Measurements from ENCODE around the gene CMTM7. TPM values are rescaled to one million over a fixed set of nuclear protein-coding genes. Genes with fewer than 3 reads are reported as not detected.

The CMTM7 gene
- total and polyA plus RNA-seq, 2 of the 8 experiments (the other 6 are each of a cell fraction or from before 2014, with no cell fraction given), result 33.3 to 65.8 TPM

- no peak overlapping the region for H2BK15ac ChIP-seq (ENCODE audit: low read length)
- no peaks in the 10 kb centered on the region for H4K20me1 ChIP-seq (replicated peaks in 1 of 2; ENCODE audit: control insufficient read depth in 1 of 2, insufficient read depth in 2 of 2, low read length in 2 of 2)
- no peak overlapping the region for H4K5ac ChIP-seq (ENCODE audit: insufficient read length, low read depth, low read length)
- no peak overlapping the region for H2BK12ac ChIP-seq (ENCODE audit: low read depth, low read length)
- no peak overlapping the region for H3K4me3 ChIP-seq (ENCODE audit: extremely low read depth in 1 of 4, insufficient read depth in 2 of 4, low read depth in 3 of 4, low read length in 4 of 4)
- no peak overlapping the region for H2BK120ac ChIP-seq (replicated peaks; ENCODE audit: low read depth, low read length)
- FAIRE-seq (no peak), DNase-seq (ENCODE audit: low read depth in 1 of 2, low spot score in 2 of 2) (no peak)
- H3K18ac ChIP-seq (ENCODE audit: extremely low read depth, low read length), result no peak overlapping the region
- peaks cover 2 to 9% (median 6%) of the 10 kb centered on the region in 4 experiments; a peak in 6 of 7 replicates for H3K4me1 ChIP-seq (replicated peaks in 1 of 4; ENCODE audit: control insufficient read depth in 3 of 4, insufficient read depth in 4 of 4, low read length in 3 of 4)
- no peaks in the 10 kb centered on the region; a peak in 1 of 8 replicates for H3K36me3 ChIP-seq (ENCODE audit: control insufficient read depth in 2 of 4, insufficient read depth in 4 of 4, low read length in 3 of 4)
- H3K79me1 ChIP-seq (ENCODE audit: low read depth, low read length), result peaks cover 4% of the 10 kb centered on the region
- H2BK5ac ChIP-seq (ENCODE audit: low read depth, low read length), result no peak overlapping the region
- H3K4me2 ChIP-seq (ENCODE audit: insufficient read depth in 1 of 2, low read depth in 2 of 2, low read length in 2 of 2), result no peak overlapping the region
- no peak overlapping the region for H3K4ac ChIP-seq (replicated peaks; ENCODE audit: insufficient read length, low read depth, low read length)
- no peak overlapping the region for H3K27ac ChIP-seq (ENCODE audit: low read depth, low read length)
- H3K14ac ChIP-seq (ENCODE audit: insufficient read length), result no peak overlapping the region
- no peak overlapping the region for H3K23ac ChIP-seq (ENCODE audit: insufficient read length)
- ChIA-PET POLR2A (ENCODE audit: partially characterized antibody) (interaction anchor here (1.5 kb wide), 1 partner anchor 63 kb away, joined by 3 read pairs; no protein-coding TSS in a partner anchor), CTCF (ENCODE audit: partially characterized antibody) (interaction anchor here (0.7 to 1.8 kb wide), 4 partner anchors 10 to 227 kb away, joined by 4 to 6 read pairs (median 5); no protein-coding TSS in a partner anchor)
- no peaks in the 10 kb centered on the region for H3K9me3 ChIP-seq (ENCODE audit: insufficient read depth in 2 of 2, low read depth in 1 of 2, low read length in 1 of 2)
- H3K56ac ChIP-seq (replicated peaks; ENCODE audit: insufficient read length, low read depth, low read length), result no peak overlapping the region
- H4K91ac ChIP-seq (replicated peaks; ENCODE audit: insufficient read length, low read length), result no peak overlapping the region
- no peak for TF ChIP-seq MAFK (IDR thresholded peaks at IDR 0.05; ENCODE audit: low read depth, low read length)
- TF ChIP-seq SIN3A (conservative IDR thresholded peaks at IDR 0.05 in 1 of 2, IDR thresholded peaks at IDR 0.05 in 1 of 2; ENCODE audit: low read depth in 1 of 2, low read length in 2 of 2), result no peak
- no peak for TF ChIP-seq CHD2 (IDR thresholded peaks at IDR 0.05; ENCODE audit: low read length)
- no peak for TF ChIP-seq JUND (IDR thresholded peaks at IDR 0.05; ENCODE audit: low read length)
- TF ChIP-seq SIRT6 (IDR thresholded peaks at IDR 0.05; ENCODE audit: low read length), result no peak
- no peak for TF ChIP-seq RFX5 (IDR thresholded peaks at IDR 0.05; ENCODE audit: borderline replicate concordance, low read depth, low read length)
- TF ChIP-seq BACH1 (IDR thresholded peaks at IDR 0.05; ENCODE audit: low read length), result no peak
- TF ChIP-seq SAP30 (IDR thresholded peaks at IDR 0.05; ENCODE audit: insufficient read depth, insufficient replicate concordance, low read length), result no peak
- no peak for TF ChIP-seq TAF7 (optimal IDR thresholded peaks at IDR 0.05; ENCODE audit: borderline replicate concordance, low read depth, low read length)
- WGBS, 2 experiments (ENCODE audit: extremely low coverage in 1 of 2, insufficient coverage in 1 of 2, insufficient read length in 1 of 2, insufficient replicate concordance in 2 of 2, low coverage in 1 of 2, low lambda C conversion rate in 2 of 2, missing lambda C conversion rate in 1 of 2), result 92% methylated on average over 1 of the region's 1 CpG; no CpG with 5 or more reads in 1 of the 2 experiments
- H2BK20ac ChIP-seq (ENCODE audit: low read length), result no peak overlapping the region
- H3K27me3 ChIP-seq (replicated peaks in 1 of 4; ENCODE audit: control insufficient read depth in 3 of 4, extremely low read depth in 1 of 4, insufficient read depth in 3 of 4, low read length in 3 of 4), result no peaks in the 10 kb centered on the region
- no peak overlapping the region for H4K8ac ChIP-seq (ENCODE audit: extremely low read depth, insufficient read depth, low read length)
- H3K79me2 ChIP-seq (ENCODE audit: control insufficient read depth in 1 of 2, insufficient read depth in 2 of 2, low read length in 2 of 2), result peaks cover 0 to 25% of the 10 kb centered on the region in 2 experiments; a peak in 3 of 4 replicates
- no peak overlapping the region for H3K9ac ChIP-seq (replicated peaks in 1 of 4; ENCODE audit: extremely low read depth in 1 of 4, low read depth in 3 of 4, low read length in 3 of 4)
- H2AK5ac ChIP-seq (ENCODE audit: low read depth, low read length), result no peak overlapping the region
- no peaks in the 10 kb centered on the region; the same call in 1 of the 2 replicates for H3K23me2 ChIP-seq (ENCODE audit: low read depth, low read length)
- H2AFZ ChIP-seq (ENCODE audit: low read length), result no peak overlapping the region
These were observed 13.1 kb downstream of the CMTM7 start for GRCh38 chr3:32404714-32405113.
